HUES64 (cell line): ENCODE results near the gene AP1B1.
A peak's percentile ranks its signal among the peaks of the same experiment; 100 is the strongest.
"Not testable (repeated sequence)": the region's sequence is repeated elsewhere in the genome, so short reads cannot be mapped to it uniquely, and the experiment has no call there.

Experiments
- H3K27ac ChIP-seq: 2 replicates; pipeline ENCODE4 v1.7.0; 2013; ENCODE audit warnings: low read depth, low read length, inconsistent platforms
- H3K27me3 ChIP-seq: 2 replicates; pipeline ENCODE4 v1.6.1; 2013; ENCODE audit warnings: mild to moderate bottlenecking, low read length; ENCODE audit not compliant: insufficient read depth
- H3K36me3 ChIP-seq: 2 replicates; pipeline ENCODE4 v1.6.1; 2013; ENCODE audit warnings: mild to moderate bottlenecking, low read length; ENCODE audit not compliant: insufficient read depth
- H3K4me1 ChIP-seq: 2 replicates; pipeline ENCODE4 v1.6.1; 2013; ENCODE audit warnings: mild to moderate bottlenecking, low read length, moderate library complexity; ENCODE audit not compliant: insufficient read depth
- H3K4me3 ChIP-seq: 2 replicates; pipeline ENCODE4 v1.5.1; 2013; ENCODE audit warnings: mild to moderate bottlenecking, low read length, moderate library complexity
- H3K9ac ChIP-seq: 2 replicates; pipeline ENCODE4 v1.6.1; 2013; ENCODE audit warnings: mild to moderate bottlenecking, low read depth, low read length
- H3K9me3 ChIP-seq: 2 replicates; pipeline ENCODE4 v1.6.1; 2013; ENCODE audit warnings: low read depth, low read length; ENCODE audit not compliant: insufficient read depth
- WGBS: fragments of 150-250, 120-280 bp; methylation state at CpG from one replicate; pipeline ENCODE4 v1.1.7; 2013; ENCODE audit warnings: missing lambda C conversion rate; 5-methylcytosine and 5-hydroxymethylcytosine counted together

Gene AP1B1

GRCh38 chr22:29411569-29412211 is 23.3 kb upstream of the AP1B1 start:
- not testable (repeated sequence) for H3K27me3 ChIP-seq, H3K4me1 ChIP-seq
- 79% methylated on average over 3 of the region's 4 CpGs for WGBS

GRCh38 chr22:29408940-29409339 is 20.6 kb upstream of the AP1B1 start:
- Histone ChIP-seq H3K4me3 (no peak overlapping the region), H3K27me3 (no peaks in the 10 kb centered on the region), H3K9me3 (no peaks in the 10 kb centered on the region), H3K27ac (no peak overlapping the region), H3K36me3 (no peaks in the 10 kb centered on the region), H3K4me1 (no peaks in the 10 kb centered on the region), H3K9ac (no peak overlapping the region)
- 92% methylated on average over 6 of the region's 6 CpGs for WGBS

More at GRCh38 chr22:29411569-29412211, 23.3 kb upstream of the AP1B1 start:
- not testable (repeated sequence) for H3K9ac ChIP-seq, H3K27ac ChIP-seq, H3K9me3 ChIP-seq, H3K36me3 ChIP-seq, H3K4me3 ChIP-seq

- not testable (repeated sequence) for H3K9ac ChIP-seq
- 92% methylated on average over 6 of the region's 6 CpGs for WGBS
Measured at GRCh38 chr22:29401538-29401937, 13.2 kb upstream of the AP1B1 start.

GRCh38 chr22:29400576-29400975 is 12.2 kb upstream of the AP1B1 start:
- Histone ChIP-seq H3K9ac (no peak overlapping the region), H3K9me3 (no peaks in the 10 kb centered on the region), H3K4me3 (no peak overlapping the region), H3K4me1 (no peaks in the 10 kb centered on the region), H3K36me3 (no peaks in the 10 kb centered on the region), H3K27me3 (no peaks in the 10 kb centered on the region), H3K27ac (no peak overlapping the region)
- WGBS = 94% methylated on average over 2 of the region's 2 CpGs

More at GRCh38 chr22:29401538-29401937, 13.2 kb upstream of the AP1B1 start:
- not testable (repeated sequence) for H3K9me3 ChIP-seq, H3K4me3 ChIP-seq, H3K4me1 ChIP-seq, H3K27me3 ChIP-seq, H3K27ac ChIP-seq, H3K36me3 ChIP-seq

- H3K4me3 ChIP-seq = no peak overlapping the region
- 96% methylated on average over 6 of the region's 6 CpGs for WGBS
- H3K9ac ChIP-seq = no peak overlapping the region
Measured at GRCh38 chr22:29397791-29398190, 9.4 kb upstream of the AP1B1 start.

GRCh38 chr22:29396126-29396525 is 7.8 kb upstream of the AP1B1 start:
- WGBS = 100% methylated on average over 2 of the region's 2 CpGs
- Histone ChIP-seq H3K36me3 (no peaks in the 10 kb centered on the region), H3K4me1 (no peaks in the 10 kb centered on the region), H3K4me3 (no peak overlapping the region), H3K27ac (no peak overlapping the region), H3K27me3 (no peaks in the 10 kb centered on the region), H3K9me3 (no peaks in the 10 kb centered on the region), H3K9ac (no peak overlapping the region)

More at GRCh38 chr22:29397791-29398190, 9.4 kb upstream of the AP1B1 start:
- Histone ChIP-seq H3K9me3 (no peaks in the 10 kb centered on the region), H3K36me3 (no peaks in the 10 kb centered on the region), H3K27me3 (no peaks in the 10 kb centered on the region), H3K4me1 (no peaks in the 10 kb centered on the region), H3K27ac (no peak overlapping the region)

GRCh38 chr22:29394931-29395581 is 6.7 kb upstream of the AP1B1 start:
- H3K27me3 ChIP-seq = no peaks in the 10 kb centered on the region
- no peaks in the 10 kb centered on the region for H3K4me1 ChIP-seq
- H3K36me3 ChIP-seq = no peaks in the 10 kb centered on the region
- H3K9me3 ChIP-seq = no peaks in the 10 kb centered on the region
- H3K4me3 ChIP-seq = no peak overlapping the region
- no peak overlapping the region for H3K27ac ChIP-seq
- no peak overlapping the region for H3K9ac ChIP-seq
- 17% methylated on average over 10 of the region's 10 CpGs for WGBS

GRCh38 chr22:29393019-29393608 is 4.7 kb upstream of the AP1B1 start:
- WGBS = 92% methylated on average over 2 of the region's 2 CpGs
- H3K27ac ChIP-seq = no peak overlapping the region
- H3K36me3 ChIP-seq = no peaks in the 10 kb centered on the region
- H3K9ac ChIP-seq = no peak overlapping the region
- H3K4me1 ChIP-seq = no peaks in the 10 kb centered on the region
- no peaks in the 10 kb centered on the region for H3K27me3 ChIP-seq
- no peaks in the 10 kb centered on the region for H3K9me3 ChIP-seq
- H3K4me3 ChIP-seq = no peak overlapping the region

GRCh38 chr22:29391546-29391945 is 3.2 kb upstream of the AP1B1 start:
- Histone ChIP-seq H3K27ac (no peak overlapping the region), H3K9ac (no peak overlapping the region), H3K4me1 (no peaks in the 10 kb centered on the region), H3K9me3 (no peaks in the 10 kb centered on the region), H3K4me3 (no peak overlapping the region), H3K27me3 (no peaks in the 10 kb centered on the region), H3K36me3 (no peaks in the 10 kb centered on the region; the same call in 1 of the 2 replicates)
- WGBS = 92% methylated on average over 8 of the region's 8 CpGs

GRCh38 chr22:29390270-29390669 is 1.9 kb upstream of the AP1B1 start:
- Histone ChIP-seq H3K36me3 (peaks cover 2% of the 10 kb centered on the region; the same call in 1 of the 2 replicates), H3K4me1 (no peaks in the 10 kb centered on the region)

GRCh38 chr22:29388759-29389090 is 355 bp upstream of the AP1B1 start:
- H3K4me1 ChIP-seq = no peaks in the 10 kb centered on the region
- no peak overlapping the region for H3K27ac ChIP-seq
- H3K27me3 ChIP-seq = no peaks in the 10 kb centered on the region
- 47% methylated on average over 9 of the region's 9 CpGs for WGBS
- H3K36me3 ChIP-seq = peaks cover 13% of the 10 kb centered on the region
- peak overlapping the region; percentile 88 for H3K4me3 ChIP-seq
- no peaks in the 10 kb centered on the region for H3K9me3 ChIP-seq
- H3K9ac ChIP-seq = 0 out of 2 replicates have a peak overlapping the region, but pooled peaks have one; percentile 7

More at GRCh38 chr22:29390270-29390669, 1.9 kb upstream of the AP1B1 start:
- whole genome bisulfite sequencing = 91% methylated on average over 4 of the region's 6 CpGs
- H3K9me3 ChIP-seq = no peaks in the 10 kb centered on the region
- no peaks in the 10 kb centered on the region for H3K27me3 ChIP-seq
- H3K27ac ChIP-seq = no peak overlapping the region
- no peak overlapping the region for H3K4me3 ChIP-seq
- H3K9ac ChIP-seq = no peak overlapping the region
